A549 (cell line): ENCODE measurements around the gene DOCK11. TPM values are rescaled to one million over a fixed set of nuclear protein-coding genes. Genes with fewer than 3 reads are reported as not detected.

Experiments
- ATAC-seq, 2 experiments: fragments of 200-7000 bp in 1 of 2; fragments of >200 bp in 1 of 2; cut with Nextera tagmentation in 1 of 2; cut with Tn5 transposase in 1 of 2; 3 replicates each; pipeline versions ENCODE4 v1.8.0 to v1.9.1; 2018 to 2020; ENCODE audit warnings: mild to moderate bottlenecking in 1 of 2, moderate library complexity in 1 of 2
- CTCF ChIA-PET: fragments of 300-600 bp; sonication (Branson Sonifier 250); formaldehyde crosslinking; extraction: SDS; loops from one replicate; lab custom pipeline; 2021; ENCODE audit warnings: antibody characterized with exemption, inconsistent platforms; lab: Yijun Ruan, JAX
- POLR2A ChIA-PET: fragments of 350-600 bp; formaldehyde crosslinking; extraction: SDS; loops from one replicate; lab custom pipeline; 2021; ENCODE audit warnings: antibody characterized with exemption, inconsistent platforms; lab: Yijun Ruan, JAX
- DNase-seq, 2 experiments: peaks; one replicate each; pipeline versions ENCODE4 v3.0.0 to v3.0.0-alpha.2; 2011 to 2016; ENCODE audit warnings: low read depth in 1 of 2, low spot score in 1 of 2
- FAIRE-seq: peaks from 2 replicates; lab custom pipeline; 2011; peaks lifted over from hg19 to GRCh38; lab: Jason Lieb, UNC
- H3K27ac ChIP-seq, 2 experiments: fragments of >200 bp; sonication (Bioruptor Twin); formaldehyde crosslinking; 3 replicates each; pipeline ENCODE4 v1.5.1; 2016 to 2017
- H3K4me1 ChIP-seq: fragments of >200 bp; sonication (Bioruptor Twin); formaldehyde crosslinking; 3 replicates; pipeline ENCODE4 v1.6.1; 2016
- H3K4me2 ChIP-seq: fragments of >200 bp; sonication (Bioruptor Twin); formaldehyde crosslinking; 3 replicates; pipeline ENCODE4 v1.6.1; 2016
- H3K4me3 ChIP-seq: fragments of >200 bp; sonication (Bioruptor Twin); formaldehyde crosslinking; 3 replicates; pipeline ENCODE4 v1.5.1; 2016
- H3K9me3 ChIP-seq: fragments of >200 bp; sonication (Bioruptor Twin); formaldehyde crosslinking; 3 replicates; pipeline ENCODE4 v1.6.1; 2016
- ATOH8 ChIP-seq: fragments of 250-450 bp; sonication (Bioruptor Pico); IDR thresholded peaks from 2 replicates; pipeline ENCODE4 v1.5.0; 2020; ENCODE audit warnings: low read depth, mild to moderate bottlenecking, moderate library complexity
- BCL3 ChIP-seq: fragments of >200 bp; sonication (Bioruptor Twin); formaldehyde crosslinking; IDR thresholded peaks from 3 replicates; pipeline ENCODE4 v1.6.1; 2016
- BHLHE40 ChIP-seq: IDR thresholded peaks from 2 replicates; pipeline ENCODE4 v1.6.1; 2012; ENCODE audit warnings: low read depth, low read length, inconsistent platforms
- CBX2 ChIP-seq: fragments of 200-600 bp; sonication (generic); IDR thresholded peaks from 2 replicates; pipeline ENCODE4 v1.6.1; 2016; ENCODE audit warnings: low read depth, mild to moderate bottlenecking, borderline replicate concordance
- EHMT2 ChIP-seq: fragments of 200-600 bp; sonication (generic); IDR thresholded peaks from 2 replicates; pipeline ENCODE4 v1.6.1; 2016; ENCODE audit warnings: antibody characterized with exemption, low read depth, mild to moderate bottlenecking, moderate library complexity
- ESRRA ChIP-seq: fragments of 150-350 bp; IDR thresholded peaks from 2 replicates; pipeline ENCODE4 v1.6.1; 2014; ENCODE audit warnings: mild to moderate bottlenecking, low read length, borderline replicate concordance
- FOSL2 ChIP-seq, 2 experiments: fragments of 450-650 bp in 1 of 2; fragments of >200 bp in 1 of 2; sonication (Bioruptor Twin) in 1 of 2; formaldehyde crosslinking; IDR thresholded peaks; 2 replicates each; pipeline versions ENCODE4 v1.5.0 to v1.6.1; 2016 to 2020; ENCODE audit warnings: mild to moderate bottlenecking in 1 of 2, moderate library complexity in 1 of 2
- FOXS1 ChIP-seq: fragments of 250-450 bp; sonication (Bioruptor Pico); IDR thresholded peaks from 2 replicates; pipeline ENCODE4 v1.5.0; 2020; ENCODE audit warnings: mild to moderate bottlenecking, moderate library complexity
- KDM1A ChIP-seq: fragments of 200-600 bp; sonication (generic); IDR thresholded peaks from 2 replicates; pipeline ENCODE4 v1.6.1; 2016; ENCODE audit warnings: low read depth, mild to moderate bottlenecking
- KDM5A ChIP-seq: fragments of 200-600 bp; sonication (generic); IDR thresholded peaks from 2 replicates; pipeline ENCODE4 v1.6.1; 2016; ENCODE audit warnings: antibody characterized with exemption, mild to moderate bottlenecking
- MAZ ChIP-seq: fragments of 150-350 bp; IDR thresholded peaks from 2 replicates; pipeline ENCODE4 v1.6.1; 2014; ENCODE audit warnings: antibody characterized with exemption, low read depth, low read length, borderline replicate concordance
- NPAS2 ChIP-seq: fragments of 250-450 bp; sonication (Bioruptor Pico); IDR thresholded peaks from 2 replicates; pipeline ENCODE4 v1.8.0; 2022; ENCODE audit warnings: mild to moderate bottlenecking, moderate library complexity, borderline replicate concordance
- RARB ChIP-seq: fragments of 250-450 bp; sonication (Bioruptor Pico); IDR thresholded peaks from 2 replicates; pipeline ENCODE4 v1.8.0; 2021; ENCODE audit warnings: mild to moderate bottlenecking, moderate library complexity
- RFX5 ChIP-seq: fragments of 450-650 bp; IDR thresholded peaks from 2 replicates; pipeline ENCODE4 v1.7.1; 2014; ENCODE audit warnings: antibody characterized with exemption, mild to moderate bottlenecking, moderate library complexity
- RNF2 ChIP-seq: fragments of 200-600 bp; sonication (generic); IDR thresholded peaks from 2 replicates; pipeline ENCODE4 v1.6.1; 2016; ENCODE audit warnings: low read depth, mild to moderate bottlenecking, antibody characterized with exemption, moderate library complexity, borderline replicate concordance
- TFCP2L1 ChIP-seq: fragments of 250-450 bp; sonication (Bioruptor Pico); IDR thresholded peaks from 2 replicates; pipeline ENCODE4 v1.5.0; 2021; ENCODE audit warnings: mild to moderate bottlenecking
- WGBS: methylation state at CpG from one replicate; pipeline ENCODE4 v1.1.6; 2017; ENCODE audit errors: missing lambda C conversion rate; 5-methylcytosine and 5-hydroxymethylcytosine counted together
- polyA plus RNA-seq, 4 experiments: library from polyadenylated mRNA; depleted of rRNA in 3 of 4; stranded (reverse); fragments of >200 nt; fragmentation: RNase III in 1 of 4; extraction: RNeasy Plus Mini Kit Qiagen cat#74134 plus additional on column Dnase treatment in 1 of 4; gene quantifications; 2 replicates in 3 of 4; 3 replicates in 1 of 4; pipeline ENCODE4 v1.2.3, GENCODE V29; 2011 to 2017
- TF ChIP-seq, protein P1 (sequence below): IDR thresholded peaks from 2 replicates; pipeline ENCODE4 v1.6.1; 2012
- TF ChIP-seq, protein P2 (sequence below): fragments of 250-450 bp; sonication (Bioruptor Pico); IDR thresholded peaks from 2 replicates; pipeline ENCODE4 v1.5.0; 2021; ENCODE audit warnings: mild to moderate bottlenecking, moderate library complexity, borderline replicate concordance

The DOCK11 gene
- polyA plus RNA-seq, 2 of the 4 experiments (the other 2 are of a cell fraction): 5.8 to 9.5 TPM

DNA sequence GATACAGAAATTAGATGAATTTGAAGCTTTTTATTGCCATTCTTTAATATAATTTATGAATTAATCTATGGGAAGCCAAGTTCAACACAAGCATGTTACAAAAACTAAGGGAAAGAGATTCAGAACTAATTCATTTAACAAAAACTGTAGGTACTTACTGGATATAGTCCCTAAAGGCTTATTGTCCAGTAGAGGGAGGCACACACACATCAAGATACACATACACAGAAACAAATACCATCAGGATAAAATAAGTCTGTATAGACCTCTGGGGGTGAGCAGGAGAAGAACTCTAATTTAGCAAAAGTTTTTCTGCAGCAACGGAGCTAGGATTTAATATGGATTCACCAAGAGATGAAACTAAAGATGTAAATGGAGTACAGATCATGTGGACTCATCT, 148.8 kb downstream of the DOCK11 start (continued):
- no peak for TF ChIP-seq BCL3
- no peak for TF ChIP-seq BHLHE40

- Histone ChIP-seq H3K27ac (no peak overlapping the region; a peak in 1 of 6 replicates), H3K4me2 (peak overlapping the region; percentile 29; the same call in 2 of the 3 replicates), H3K4me3 (no peak overlapping the region), H3K9me3 (no peaks in the 10 kb centered on the region), H3K4me1 (peaks cover 39% of the 10 kb centered on the region; the same call in 2 of the 3 replicates)
- DNase-seq (no peak), FAIRE-seq (peak; percentile 91), ATAC-seq (no peak)
- whole genome bisulfite sequencing: 83% methylated on average over 3 of the region's 3 CpGs
- ChIA-PET POLR2A (no interaction called here), CTCF (interaction anchor here (0.6 to 1.1 kb wide), 3 partner anchors 22 to 155 kb away, joined by 3 to 4 read pairs (median 3); no protein-coding TSS in a partner anchor)
- TF ChIP-seq RNF2 (no peak), CBX2 (no peak), KDM1A (no peak), FOXS1 (CRISPR knock-in tag) (no peak), ESRRA (no peak), KDM5A (no peak), RFX5 (no peak), ATOH8 (CRISPR knock-in tag) (no peak), MAZ (no peak), TFCP2L1 (CRISPR knock-in tag) (no peak), NPAS2 (CRISPR knock-in tag) (no peak), EHMT2 (no peak)
- TF ChIP-seq, protein P1, sequence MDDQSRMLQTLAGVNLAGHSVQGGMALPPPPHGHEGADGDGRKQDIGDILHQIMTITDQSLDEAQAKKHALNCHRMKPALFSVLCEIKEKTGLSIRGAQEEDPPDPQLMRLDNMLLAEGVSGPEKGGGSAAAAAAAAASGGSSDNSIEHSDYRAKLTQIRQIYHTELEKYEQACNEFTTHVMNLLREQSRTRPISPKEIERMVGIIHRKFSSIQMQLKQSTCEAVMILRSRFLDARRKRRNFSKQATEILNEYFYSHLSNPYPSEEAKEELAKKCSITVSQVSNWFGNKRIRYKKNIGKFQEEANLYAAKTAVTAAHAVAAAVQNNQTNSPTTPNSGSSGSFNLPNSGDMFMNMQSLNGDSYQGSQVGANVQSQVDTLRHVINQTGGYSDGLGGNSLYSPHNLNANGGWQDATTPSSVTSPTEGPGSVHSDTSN: no peak
- TF ChIP-seq, protein P2, sequence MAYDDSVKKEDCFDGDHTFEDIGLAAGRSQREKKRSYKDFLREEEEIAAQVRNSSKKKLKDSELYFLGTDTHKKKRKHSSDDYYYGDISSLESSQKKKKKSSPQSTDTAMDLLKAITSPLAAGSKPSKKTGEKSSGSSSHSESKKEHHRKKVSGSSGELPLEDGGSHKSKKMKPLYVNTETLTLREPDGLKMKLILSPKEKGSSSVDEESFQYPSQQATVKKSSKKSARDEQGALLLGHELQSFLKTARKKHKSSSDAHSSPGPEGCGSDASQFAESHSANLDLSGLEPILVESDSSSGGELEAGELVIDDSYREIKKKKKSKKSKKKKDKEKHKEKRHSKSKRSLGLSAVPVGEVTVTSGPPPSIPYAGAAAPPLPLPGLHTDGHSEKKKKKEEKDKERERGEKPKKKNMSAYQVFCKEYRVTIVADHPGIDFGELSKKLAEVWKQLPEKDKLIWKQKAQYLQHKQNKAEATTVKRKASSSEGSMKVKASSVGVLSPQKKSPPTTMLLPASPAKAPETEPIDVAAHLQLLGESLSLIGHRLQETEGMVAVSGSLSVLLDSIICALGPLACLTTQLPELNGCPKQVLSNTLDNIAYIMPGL (CRISPR knock-in tag): no peak
These were observed 157.1 kb downstream of the DOCK11 start for GRCh38 chrX:118652717-118653116.

DNA sequence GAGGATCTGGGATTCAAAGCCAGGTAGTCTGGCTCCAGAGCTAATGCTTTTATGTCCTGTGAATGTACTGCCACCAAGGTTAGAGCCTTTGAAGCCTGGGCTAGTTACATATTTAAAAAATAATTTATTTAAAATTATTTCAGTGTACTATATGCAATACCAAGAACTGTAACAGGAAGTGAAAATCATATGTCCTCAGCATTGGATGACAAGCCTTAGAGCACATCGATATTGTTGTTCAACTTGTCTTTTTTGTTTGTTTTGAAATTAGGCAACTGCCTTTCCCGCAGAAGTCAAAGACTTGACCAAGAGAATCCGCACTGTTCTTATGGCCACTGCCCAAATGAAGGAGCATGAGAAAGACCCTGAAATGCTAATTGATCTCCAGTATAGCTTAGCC, 158.7 kb downstream of the DOCK11 start:
- H3K27ac ChIP-seq: peak overlapping the region; percentile 30 to 41; a peak in 2 of 6 replicates
- peak; percentile 87 for FAIRE-seq
- DNase-seq: no peak
- CTCF ChIA-PET: interaction anchor here (0.7 to 3.8 kb wide), 2 partner anchors 10 to 153 kb away, joined by 3 to 22 read pairs; no protein-coding TSS in a partner anchor
- POLR2A ChIA-PET: no interaction called here
- 79% methylated on average over 3 of the region's 3 CpGs for WGBS
- no peak overlapping the region; the same call in 2 of the 3 replicates for H3K4me2 ChIP-seq
- no peak overlapping the region for H3K4me3 ChIP-seq
- H3K4me1 ChIP-seq: peaks cover 39% of the 10 kb centered on the region; the same call in 2 of the 3 replicates
- TF ChIP-seq RARB (CRISPR knock-in tag): no peak
- TF ChIP-seq FOSL2 (IDR thresholded peaks at IDR 0.05): no peak
- TF ChIP-seq FOSL2 (CRISPR knock-in tag; IDR thresholded peaks at IDR 0.05): no peak
- H3K9me3 ChIP-seq: no peaks in the 10 kb centered on the region
- ATAC-seq: no peak
